ENCODE data around the gene LRRC4C. TPM values are rescaled to one million over a fixed set of nuclear protein-coding genes. Genes with fewer than 3 reads are reported as not detected.

LRRC4C gene
- polyA plus RNA-seq, 1 of the 3 experiments (the other 2 are of a cell fraction) = 0.16 TPM

GRCh38 chr11:40289370-40289769, 1170.1 kb downstream of the LRRC4C start:
- H3K9ac ChIP-seq = no peak overlapping the region
- H3K27ac ChIP-seq (ENCODE audit: low read depth in 2 of 2, low read length in 1 of 2) = no peak overlapping the region
- WGBS (ENCODE audit: low lambda C conversion rate) = 71% methylated on average over 2 of the region's 2 CpGs
- no peaks in the 10 kb centered on the region for H3K9me2 ChIP-seq
- no peaks in the 10 kb centered on the region for H3F3A ChIP-seq (replicated peaks; ENCODE audit: insufficient read depth)
- ChIA-PET CTCF (interaction anchor here (6.2 kb wide), 1 partner anchor 156 kb away, joined by 107 read pairs; no protein-coding TSS in a partner anchor), POLR2A (no interaction called here)
- H2AFZ ChIP-seq (ENCODE audit: low read depth) = no peak overlapping the region
- no peaks in the 10 kb centered on the region for H4K20me1 ChIP-seq (ENCODE audit: insufficient read depth)
- TF ChIP-seq USF1 (IDR thresholded peaks at IDR 0.05; ENCODE audit: borderline replicate concordance, low read depth) (no peak), REST (IDR thresholded peaks at IDR 0.05; ENCODE audit: low read depth, low read length) (no peak), ELF1 (IDR thresholded peaks at IDR 0.05) (no peak), MAX (IDR thresholded peaks at IDR 0.05; ENCODE audit: low read depth) (no peak), EP300 (IDR thresholded peaks at IDR 0.05; ENCODE audit: borderline replicate concordance in 1 of 2, low read depth in 1 of 2, low read length in 1 of 2) (no peak), POLR2AphosphoS5 (IDR thresholded peaks at IDR 0.05; ENCODE audit: low read depth, low read length) (no peak), GABPA (IDR thresholded peaks at IDR 0.05; ENCODE audit: low read depth) (no peak), IRF3 (IDR thresholded peaks at IDR 0.05; ENCODE audit: low read depth, low read length) (no peak), MXI1 (IDR thresholded peaks at IDR 0.05; ENCODE audit: low read depth, low read length) (no peak), JUND (IDR thresholded peaks at IDR 0.05) (no peak), RCOR1 (IDR thresholded peaks at IDR 0.05; ENCODE audit: low read length) (no peak), PBX3 (IDR thresholded peaks at IDR 0.05) (no peak), FOSL2 (IDR thresholded peaks at IDR 0.05; ENCODE audit: borderline replicate concordance, low read depth) (no peak), RXRA (IDR thresholded peaks at IDR 0.05; ENCODE audit: borderline replicate concordance, low read depth) (no peak), FOXJ3 (CRISPR knock-in tag; IDR thresholded peaks at IDR 0.05) (no peak)
- H3K9me3 ChIP-seq = no peaks in the 10 kb centered on the region
- H3K79me2 ChIP-seq (ENCODE audit: insufficient read depth) = no peaks in the 10 kb centered on the region
- no peak for DNase-seq
- no peaks in the 10 kb centered on the region for H3K36me3 ChIP-seq (replicated peaks in 1 of 2; ENCODE audit: control insufficient read depth in 1 of 2, insufficient read depth in 2 of 2, low read length in 1 of 2)
- H3K4me1 ChIP-seq (ENCODE audit: control insufficient read depth in 1 of 2, insufficient read depth in 2 of 2, low read depth in 1 of 2, low read length in 1 of 2) = peaks cover 7 to 39% of the 10 kb centered on the region in 2 experiments; a peak in 3 of 4 replicates
- no peaks in the 10 kb centered on the region for H3K27me3 ChIP-seq (ENCODE audit: insufficient read depth)
- no peak overlapping the region for H3K4me2 ChIP-seq
- H3K4me3 ChIP-seq (ENCODE audit: low read depth in 2 of 2, low read length in 1 of 2) = no peak overlapping the region

Data from SK-N-SH (cell line).